Activated naive CD8-positive, alpha-beta T cell (primary cell): ENCODE data around the gene PRKAR1B.

Source experiments
- H3K27ac Mint-ChIP-seq: one replicate; pipeline ENCODE4 v1.8.0; 2021; ENCODE audit warnings: mixed read lengths
- H3K27me3 Mint-ChIP-seq: one replicate; pipeline ENCODE4 v1.8.0; 2021; ENCODE audit warnings: mixed read lengths
- H3K36me3 Mint-ChIP-seq: one replicate; pipeline ENCODE4 v1.8.0; 2021; ENCODE audit warnings: mixed read lengths
- H3K4me1 Mint-ChIP-seq: one replicate; pipeline ENCODE4 v1.8.0; 2021; ENCODE audit warnings: low read depth, mixed read lengths
- H3K4me3 Mint-ChIP-seq: one replicate; pipeline ENCODE4 v1.8.0; 2021; ENCODE audit warnings: mild to moderate bottlenecking, mixed read lengths
- H3K9me3 Mint-ChIP-seq: one replicate; pipeline ENCODE4 v1.8.0; 2021; ENCODE audit warnings: low read depth, mixed read lengths

PRKAR1B gene

GRCh38 chr7:727104-727805 is at the start of gene PRKAR1B:
TSS of gene PRKAR1B (minus strand) at chr7:727281. CDS start at chr7:711505, 15,776 bp downstream.
- H3K9me3 Mint-ChIP-seq, result no peaks in the 10 kb centered on the region
- H3K4me3 Mint-ChIP-seq, result peak within 1 kb of the TSS; percentile 87
- peak within 1 kb of the TSS; percentile 92 for H3K27ac Mint-ChIP-seq

GRCh38 chr7:776381-776780 is 49.3 kb upstream of the PRKAR1B start:
- H3K4me3 Mint-ChIP-seq, result no peak overlapping the region
- H3K27me3 Mint-ChIP-seq, result no peaks in the 10 kb centered on the region
- no peaks in the 10 kb centered on the region for H3K4me1 Mint-ChIP-seq
- peaks cover 2% of the 10 kb centered on the region for H3K36me3 Mint-ChIP-seq
- no peaks in the 10 kb centered on the region for H3K9me3 Mint-ChIP-seq
- H3K27ac Mint-ChIP-seq, result no peak overlapping the region

More at GRCh38 chr7:727104-727805, at the start of gene PRKAR1B:
- Mint-ChIP-seq H3K27me3 (no peaks in the 10 kb centered on the region), H3K36me3 (peaks cover 15% of the 10 kb centered on the region), H3K4me1 (peaks cover 28% of the 10 kb centered on the region)

GRCh38 chr7:774161-775109 is 47.4 kb upstream of the PRKAR1B start:
- H3K9me3 Mint-ChIP-seq, result no peaks in the 10 kb centered on the region
- no peak overlapping the region for H3K4me3 Mint-ChIP-seq
- no peak overlapping the region for H3K27ac Mint-ChIP-seq
- no peaks in the 10 kb centered on the region for H3K4me1 Mint-ChIP-seq
- H3K36me3 Mint-ChIP-seq, result peaks cover 2% of the 10 kb centered on the region
- H3K27me3 Mint-ChIP-seq, result no peaks in the 10 kb centered on the region

GRCh38 chr7:773622-773915 is 46.5 kb upstream of the PRKAR1B start:
- no peaks in the 10 kb centered on the region for H3K27me3 Mint-ChIP-seq
- no peaks in the 10 kb centered on the region for H3K9me3 Mint-ChIP-seq
- H3K36me3 Mint-ChIP-seq, result peaks cover 2% of the 10 kb centered on the region
- no peak overlapping the region for H3K4me3 Mint-ChIP-seq
- H3K4me1 Mint-ChIP-seq, result no peaks in the 10 kb centered on the region
- H3K27ac Mint-ChIP-seq, result no peak overlapping the region

GRCh38 chr7:772861-773621 is 46.0 kb upstream of the PRKAR1B start:
- H3K27me3 Mint-ChIP-seq, result no peaks in the 10 kb centered on the region
- no peak overlapping the region for H3K27ac Mint-ChIP-seq
- peaks cover 2% of the 10 kb centered on the region for H3K4me1 Mint-ChIP-seq
- peaks cover 2% of the 10 kb centered on the region for H3K36me3 Mint-ChIP-seq
- H3K4me3 Mint-ChIP-seq, result no peak overlapping the region
- H3K9me3 Mint-ChIP-seq, result no peaks in the 10 kb centered on the region

- no peak overlapping the region for H3K4me3 Mint-ChIP-seq
- no peak overlapping the region for H3K27ac Mint-ChIP-seq
- peaks cover 2% of the 10 kb centered on the region for H3K36me3 Mint-ChIP-seq
These were observed 45.3 kb upstream of the PRKAR1B start for GRCh38 chr7:772392-772791.

GRCh38 chr7:772005-772294 is 44.9 kb upstream of the PRKAR1B start:
- Mint-ChIP-seq H3K36me3 (peaks cover 2% of the 10 kb centered on the region), H3K27ac (no peak overlapping the region), H3K4me3 (no peak overlapping the region), H3K27me3 (no peaks in the 10 kb centered on the region), H3K9me3 (no peaks in the 10 kb centered on the region), H3K4me1 (peaks cover 3% of the 10 kb centered on the region)

More at GRCh38 chr7:772392-772791, 45.3 kb upstream of the PRKAR1B start:
- no peaks in the 10 kb centered on the region for H3K27me3 Mint-ChIP-seq
- H3K4me1 Mint-ChIP-seq, result peaks cover 3% of the 10 kb centered on the region
- no peaks in the 10 kb centered on the region for H3K9me3 Mint-ChIP-seq

- H3K36me3 Mint-ChIP-seq, result peaks cover 4% of the 10 kb centered on the region
- H3K4me3 Mint-ChIP-seq, result no peak overlapping the region
- H3K9me3 Mint-ChIP-seq, result no peaks in the 10 kb centered on the region
- H3K27me3 Mint-ChIP-seq, result no peaks in the 10 kb centered on the region
- no peak overlapping the region for H3K27ac Mint-ChIP-seq
- H3K4me1 Mint-ChIP-seq, result peaks cover 3% of the 10 kb centered on the region
These were observed 44.3 kb upstream of the PRKAR1B start for GRCh38 chr7:771234-772004.

- H3K9me3 Mint-ChIP-seq, result no peaks in the 10 kb centered on the region
- peaks cover 3% of the 10 kb centered on the region for H3K4me1 Mint-ChIP-seq
- peaks cover 5% of the 10 kb centered on the region for H3K36me3 Mint-ChIP-seq
- H3K27me3 Mint-ChIP-seq, result no peaks in the 10 kb centered on the region
- no peak overlapping the region for H3K4me3 Mint-ChIP-seq
- no peak overlapping the region for H3K27ac Mint-ChIP-seq
These were observed 43.7 kb upstream of the PRKAR1B start for GRCh38 chr7:770741-771166.

- no peaks in the 10 kb centered on the region for H3K27me3 Mint-ChIP-seq
- peaks cover 3% of the 10 kb centered on the region for H3K4me1 Mint-ChIP-seq
- peaks cover 3% of the 10 kb centered on the region for H3K36me3 Mint-ChIP-seq
- no peaks in the 10 kb centered on the region for H3K9me3 Mint-ChIP-seq
- H3K27ac Mint-ChIP-seq, result no peak overlapping the region
- no peak overlapping the region for H3K4me3 Mint-ChIP-seq
These were observed 43.3 kb upstream of the PRKAR1B start for GRCh38 chr7:770336-770735.

GRCh38 chr7:768881-769504 is 41.9 kb upstream of the PRKAR1B start:
- no peak overlapping the region for H3K4me3 Mint-ChIP-seq
- peaks cover 3% of the 10 kb centered on the region for H3K4me1 Mint-ChIP-seq
- peaks cover 3% of the 10 kb centered on the region for H3K36me3 Mint-ChIP-seq
- H3K9me3 Mint-ChIP-seq, result no peaks in the 10 kb centered on the region
- no peak overlapping the region for H3K27ac Mint-ChIP-seq
- no peaks in the 10 kb centered on the region for H3K27me3 Mint-ChIP-seq

- Mint-ChIP-seq H3K27ac (peak overlapping the region; percentile 80), H3K4me1 (peaks cover 3% of the 10 kb centered on the region), H3K27me3 (no peaks in the 10 kb centered on the region), H3K4me3 (peak overlapping the region; percentile 58), H3K36me3 (peaks cover 3% of the 10 kb centered on the region), H3K9me3 (no peaks in the 10 kb centered on the region)
These were observed 41.1 kb upstream of the PRKAR1B start for GRCh38 chr7:767941-768731.

- Mint-ChIP-seq H3K9me3 (no peaks in the 10 kb centered on the region), H3K4me3 (no peak overlapping the region), H3K27me3 (no peaks in the 10 kb centered on the region), H3K4me1 (peaks cover 3% of the 10 kb centered on the region), H3K36me3 (peaks cover 3% of the 10 kb centered on the region), H3K27ac (peak overlapping the region; percentile 80)
These were observed 40.5 kb upstream of the PRKAR1B start for GRCh38 chr7:767580-767940.
